Astrocyte (in vitro differentiated cells and primary cell): ENCODE results near the gene VENTX. TPM values are rescaled to one million over a fixed set of nuclear protein-coding genes. Genes with fewer than 3 reads are reported as not detected.

Experiments used
- DNase-seq: peaks from one replicate; pipeline ENCODE4 v3.0.0-alpha.2; 2010; ENCODE audit warnings: low read depth
- FAIRE-seq: peaks from 2 replicates; lab custom pipeline; 2011; peaks lifted over from hg19 to GRCh38; lab: Jason Lieb, UNC
- H2AFZ ChIP-seq: 2 replicates; pipeline ENCODE4 v1.6.0; 2012; ENCODE audit warnings: low read depth, low read length, inconsistent platforms
- H3K27ac ChIP-seq: 2 replicates; pipeline ENCODE4 v1.5.1; 2011; ENCODE audit warnings: low read depth, low read length, inconsistent platforms
- H3K27me3 ChIP-seq: 2 replicates; pipeline ENCODE4 v1.6.0; 2011; ENCODE audit warnings: low read length, inconsistent platforms; ENCODE audit not compliant: insufficient read depth
- H3K36me3 ChIP-seq: 2 replicates; pipeline ENCODE4 v1.5.1; 2011; ENCODE audit warnings: low read length, inconsistent platforms; ENCODE audit not compliant: insufficient read depth
- H3K4me1 ChIP-seq: 2 replicates; pipeline ENCODE4 v1.5.1; 2011; ENCODE audit warnings: low read length, inconsistent platforms; ENCODE audit not compliant: insufficient read depth
- H3K4me2 ChIP-seq: 2 replicates; pipeline ENCODE4 v1.6.0; 2012; ENCODE audit warnings: low read length, inconsistent platforms
- H3K4me3 ChIP-seq: 2 replicates; pipeline ENCODE4 v1.5.1; 2011; ENCODE audit warnings: low read depth, mild to moderate bottlenecking, low read length, inconsistent platforms; ENCODE audit not compliant: insufficient read depth
- H3K79me2 ChIP-seq: 2 replicates; pipeline ENCODE4 v1.6.0; 2012; ENCODE audit warnings: mild to moderate bottlenecking, low read length, inconsistent platforms; ENCODE audit not compliant: insufficient read depth
- H3K9ac ChIP-seq: 2 replicates; pipeline ENCODE4 v1.6.0; 2012; ENCODE audit warnings: mild to moderate bottlenecking, low read length, inconsistent platforms
- H3K9me3 ChIP-seq: 2 replicates; pipeline ENCODE4 v1.5.1; 2012; ENCODE audit warnings: low read depth, mild to moderate bottlenecking, low read length, inconsistent platforms; ENCODE audit not compliant: insufficient read depth
- H4K20me1 ChIP-seq: 2 replicates; pipeline ENCODE4 v1.6.0; 2012; ENCODE audit warnings: low read length, inconsistent platforms; ENCODE audit not compliant: insufficient read depth
- H3K27ac Mint-ChIP-seq: one replicate; pipeline ENCODE4 v1.8.0; 2021; ENCODE audit warnings: mild to moderate bottlenecking, mixed read lengths; ENCODE audit not compliant: unreplicated experiment
- H3K27me3 Mint-ChIP-seq: one replicate; pipeline ENCODE4 v1.8.0; 2021; ENCODE audit warnings: low read depth, mixed read lengths; ENCODE audit not compliant: unreplicated experiment
- H3K36me3 Mint-ChIP-seq: one replicate; pipeline ENCODE4 v1.8.0; 2021; ENCODE audit warnings: low read depth, mixed read lengths; ENCODE audit not compliant: unreplicated experiment
- H3K4me1 Mint-ChIP-seq: one replicate; pipeline ENCODE4 v1.8.0; 2021; ENCODE audit warnings: low read depth, mixed read lengths; ENCODE audit not compliant: unreplicated experiment
- H3K4me3 Mint-ChIP-seq: one replicate; pipeline ENCODE4 v1.8.0; 2021; ENCODE audit warnings: mild to moderate bottlenecking, moderate library complexity, mixed read lengths; ENCODE audit not compliant: unreplicated experiment
- H3K9me3 Mint-ChIP-seq: one replicate; pipeline ENCODE4 v1.8.0; 2021; ENCODE audit warnings: mild to moderate bottlenecking, mixed read lengths; ENCODE audit not compliant: unreplicated experiment
- CTCF ChIP-seq: IDR thresholded peaks from 2 replicates; pipeline ENCODE4 v1.5.1; 2011; ENCODE audit warnings: low read depth, mild to moderate bottlenecking, inconsistent platforms, low read length, moderate library complexity; ENCODE audit not compliant: insufficient read depth
- EZH2 ChIP-seq: IDR thresholded peaks from 2 replicates; pipeline ENCODE4 v1.6.1; 2012; ENCODE audit warnings: mild to moderate bottlenecking, low read length, inconsistent platforms; ENCODE audit not compliant: insufficient read depth
- total RNA-seq: library from RNA; stranded (reverse); gene quantifications from 2 replicates; pipeline ENCODE4 v1.2.1, GENCODE V29; 2021

Gene VENTX
- total RNA-seq, 1 donor from 2014 or later, result 0.11 TPM

DNA sequence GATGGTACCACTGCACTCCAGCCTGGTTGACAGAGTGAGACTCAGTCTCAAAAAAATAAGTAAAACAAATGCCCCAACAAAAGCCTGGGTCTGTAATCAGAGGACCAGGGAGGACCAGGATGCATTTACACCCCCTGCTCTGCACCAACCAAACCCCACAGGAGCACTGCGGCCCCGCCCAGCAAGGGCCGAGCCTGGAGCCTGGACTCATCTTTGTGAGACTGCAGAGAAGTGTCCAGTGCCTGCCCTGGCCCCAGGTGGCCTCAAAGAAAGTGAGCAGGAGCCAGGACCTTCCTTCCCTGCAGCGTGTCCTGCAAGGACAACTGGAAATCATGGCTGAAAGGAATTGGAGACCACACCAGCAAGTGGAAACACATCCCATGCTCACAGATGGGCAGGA, 46.0 kb upstream of the VENTX start:
- Histone ChIP-seq H3K27ac (no peak overlapping the region), H3K36me3 (no peaks in the 10 kb centered on the region), H3K27me3 (no peaks in the 10 kb centered on the region), H2AFZ (no peak overlapping the region), H3K9ac (no peak overlapping the region), H3K4me1 (no peaks in the 10 kb centered on the region), H4K20me1 (no peaks in the 10 kb centered on the region), H3K79me2 (no peaks in the 10 kb centered on the region), H3K4me3 (no peak overlapping the region), H3K9me3 (no peaks in the 10 kb centered on the region), H3K4me2 (no peak overlapping the region)
- Mint-ChIP-seq H3K27ac (no peak overlapping the region), H3K4me1 (no peaks in the 10 kb centered on the region), H3K9me3 (peaks cover 8% of the 10 kb centered on the region), H3K4me3 (no peak overlapping the region), H3K36me3 (no peaks in the 10 kb centered on the region), H3K27me3 (peaks cover 28% of the 10 kb centered on the region)
- TF ChIP-seq EZH2 (no peak), CTCF (no peak)
- no peak for DNase-seq
- FAIRE-seq, result no peak

DNA sequence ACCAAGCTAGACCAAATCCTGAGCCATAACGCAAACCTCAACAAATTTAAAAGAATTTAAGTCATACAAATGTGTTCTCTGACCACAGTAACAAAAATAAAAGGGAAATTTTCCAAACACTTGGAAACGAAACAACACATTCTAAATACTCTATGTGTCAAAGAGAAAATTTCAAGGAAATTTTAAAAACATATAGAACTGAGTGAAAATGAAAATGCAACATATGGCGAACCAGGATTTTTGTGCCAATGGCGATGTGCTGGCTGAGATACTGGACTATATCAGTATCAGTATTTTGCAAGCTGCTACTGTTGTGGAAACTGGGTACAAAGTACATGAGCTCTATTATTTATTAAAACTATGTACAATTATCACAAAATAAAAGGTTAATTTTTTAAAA, 43.5 kb upstream of the VENTX start:
- no peak overlapping the region for H3K9ac ChIP-seq
- H3K36me3 ChIP-seq, result no peaks in the 10 kb centered on the region
- H2AFZ ChIP-seq, result no peak overlapping the region
- TF ChIP-seq EZH2 (no peak), CTCF (no peak)
- Mint-ChIP-seq H3K4me3 (no peak overlapping the region), H3K9me3 (peaks cover 8% of the 10 kb centered on the region), H3K36me3 (no peaks in the 10 kb centered on the region), H3K27me3 (peaks cover 28% of the 10 kb centered on the region), H3K27ac (no peak overlapping the region), H3K4me1 (no peaks in the 10 kb centered on the region)
- no peaks in the 10 kb centered on the region for H3K9me3 ChIP-seq
- no peak overlapping the region for H3K4me2 ChIP-seq
- FAIRE-seq, result no peak
- H3K79me2 ChIP-seq, result no peaks in the 10 kb centered on the region
- H3K4me3 ChIP-seq, result no peak overlapping the region
- H4K20me1 ChIP-seq, result no peaks in the 10 kb centered on the region
- H3K4me1 ChIP-seq, result no peaks in the 10 kb centered on the region
- H3K27me3 ChIP-seq, result no peaks in the 10 kb centered on the region
- DNase-seq, result no peak
- no peak overlapping the region for H3K27ac ChIP-seq

- H3K4me1 ChIP-seq, result no peaks in the 10 kb centered on the region
- no peak overlapping the region for H3K27ac ChIP-seq
- DNase-seq (no peak), FAIRE-seq (no peak)
- H3K4me3 ChIP-seq, result no peak overlapping the region
- TF ChIP-seq EZH2, result no peak
- no peak for TF ChIP-seq CTCF
- no peak overlapping the region for H3K4me3 Mint-ChIP-seq
- no peak overlapping the region for H3K27ac Mint-ChIP-seq
- H3K9me3 ChIP-seq, result no peaks in the 10 kb centered on the region
- peaks cover 27% of the 10 kb centered on the region for H3K27me3 Mint-ChIP-seq
- no peaks in the 10 kb centered on the region for H3K27me3 ChIP-seq
- H4K20me1 ChIP-seq, result no peaks in the 10 kb centered on the region
- no peaks in the 10 kb centered on the region for H3K36me3 ChIP-seq
- peaks cover 8% of the 10 kb centered on the region for H3K9me3 Mint-ChIP-seq
- H3K4me1 Mint-ChIP-seq, result no peaks in the 10 kb centered on the region
- H2AFZ ChIP-seq, result no peak overlapping the region
- H3K36me3 Mint-ChIP-seq, result no peaks in the 10 kb centered on the region
- no peaks in the 10 kb centered on the region for H3K79me2 ChIP-seq
- H3K4me2 ChIP-seq, result no peak overlapping the region
- H3K9ac ChIP-seq, result no peak overlapping the region
Measured at GRCh38 chr10:133195096-133195495, 42.6 kb upstream of the VENTX start.
